ENCODE data around the gene RIN3.

Gene RIN3

DNA sequence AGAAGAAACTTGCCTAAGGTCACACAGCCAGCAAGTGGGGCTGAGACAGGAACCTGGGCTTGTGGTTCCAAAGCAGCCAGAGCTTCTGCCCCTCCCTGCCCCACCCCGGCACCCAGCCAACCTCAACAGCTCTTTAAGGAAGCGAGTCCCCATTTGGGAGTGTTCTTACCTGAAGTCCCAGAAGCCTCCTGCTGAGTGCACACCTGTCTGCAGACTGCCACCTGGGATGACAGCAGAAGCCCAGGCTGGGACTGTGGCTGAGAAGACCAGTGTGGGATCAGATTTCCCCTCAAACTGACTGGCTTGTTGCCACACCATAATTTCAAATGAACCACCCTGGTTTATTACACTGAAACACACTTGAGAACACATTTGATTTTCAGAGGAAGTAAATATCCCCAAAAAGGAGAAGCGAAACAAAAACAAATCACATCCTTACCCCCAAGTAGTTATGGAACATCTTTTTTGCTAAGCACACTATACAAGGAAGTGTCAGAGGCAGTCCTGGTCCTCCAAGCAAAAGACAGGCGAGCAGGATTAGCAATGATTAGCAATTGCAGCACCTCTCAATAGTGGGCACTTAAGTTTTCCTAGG, 6.3 kb upstream of the RIN3 start:
- DNase-seq (ENCODE audit: low read depth in 2 of 3, low spot score in 1 of 3), result no peak

DNA sequence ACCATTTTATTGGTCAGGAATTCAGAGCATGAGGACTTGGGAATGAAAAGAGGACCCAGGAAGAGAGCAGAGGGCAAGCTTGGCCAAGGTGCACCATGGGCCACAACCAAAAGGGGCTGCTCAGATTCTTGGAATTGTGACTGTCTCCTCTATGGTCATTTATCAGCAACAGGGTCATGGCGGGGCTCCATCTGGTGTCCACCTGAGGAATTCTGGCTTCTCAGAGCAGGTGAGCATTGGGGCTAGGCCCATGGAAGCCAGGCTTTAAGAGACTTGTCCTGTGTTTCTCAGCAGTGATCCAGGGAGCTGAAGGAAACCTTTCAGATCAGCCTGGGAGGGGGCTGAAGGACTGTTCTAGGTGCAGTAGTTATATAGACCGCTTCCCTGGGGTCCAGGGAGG, 2.6 kb upstream of the RIN3 start:
- no peak for DNase-seq (ENCODE audit: low read depth in 2 of 3, low spot score in 1 of 3)

DNA sequence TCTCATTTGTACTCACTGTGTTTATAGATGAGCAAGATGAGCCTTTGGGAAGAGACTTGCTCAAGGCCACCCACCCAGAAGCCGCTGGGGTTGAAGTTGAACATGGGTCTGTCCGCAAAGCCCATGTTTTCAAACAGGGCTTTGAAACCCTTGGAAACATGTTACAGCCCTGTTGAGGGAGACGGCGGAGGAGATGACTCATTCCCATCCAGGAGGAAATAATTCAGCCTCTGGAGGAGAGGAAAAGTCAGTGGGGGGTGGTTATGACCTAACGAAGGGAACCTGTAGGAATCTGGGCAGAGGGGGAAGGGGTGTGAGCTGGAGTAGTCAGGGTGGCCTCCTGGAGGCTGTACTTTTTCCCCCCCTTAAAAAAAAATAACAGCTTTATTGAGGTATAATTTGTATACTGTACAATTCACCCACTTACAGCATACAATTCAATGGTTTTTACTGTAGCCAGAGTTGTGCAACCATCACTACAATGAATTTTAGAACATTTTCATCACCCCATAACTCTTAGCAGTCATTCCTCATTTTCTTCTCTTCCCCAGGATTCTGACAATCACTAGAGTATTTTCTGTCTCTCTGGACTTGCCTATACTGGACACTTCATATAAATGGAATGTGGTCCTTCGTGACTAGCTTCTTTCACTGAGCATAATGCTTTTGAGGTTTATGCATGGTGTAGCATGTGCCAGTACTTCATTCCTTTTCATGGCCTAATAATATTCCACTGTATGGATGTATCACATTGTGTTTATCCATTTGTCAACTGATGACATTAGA, 1.9 kb upstream of the RIN3 start:
- DNase-seq (ENCODE audit: low read depth in 2 of 3, low spot score in 1 of 3), result no peak

DNA sequence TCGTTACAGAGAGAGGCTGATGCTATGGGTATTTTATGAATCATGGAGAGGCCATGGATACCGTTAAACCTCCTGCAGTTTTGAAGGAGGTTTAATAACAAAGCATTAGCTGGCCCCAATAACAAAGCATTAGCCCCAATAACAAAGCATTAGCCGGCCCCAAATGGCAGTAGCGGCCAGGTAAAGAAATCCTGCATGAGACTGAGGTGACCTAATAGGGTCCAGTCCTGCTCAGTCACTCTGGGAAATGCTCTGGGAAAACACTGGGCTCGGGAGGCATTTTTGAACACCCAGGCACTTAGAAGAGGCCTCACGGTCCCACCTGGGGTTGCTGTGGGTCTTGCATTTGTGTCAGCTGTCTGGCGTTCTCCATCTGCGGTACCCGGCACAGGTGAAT, 776 bp upstream of the RIN3 start:
- no peak for DNase-seq (ENCODE audit: low read depth in 2 of 3, low spot score in 1 of 3)

DNA sequence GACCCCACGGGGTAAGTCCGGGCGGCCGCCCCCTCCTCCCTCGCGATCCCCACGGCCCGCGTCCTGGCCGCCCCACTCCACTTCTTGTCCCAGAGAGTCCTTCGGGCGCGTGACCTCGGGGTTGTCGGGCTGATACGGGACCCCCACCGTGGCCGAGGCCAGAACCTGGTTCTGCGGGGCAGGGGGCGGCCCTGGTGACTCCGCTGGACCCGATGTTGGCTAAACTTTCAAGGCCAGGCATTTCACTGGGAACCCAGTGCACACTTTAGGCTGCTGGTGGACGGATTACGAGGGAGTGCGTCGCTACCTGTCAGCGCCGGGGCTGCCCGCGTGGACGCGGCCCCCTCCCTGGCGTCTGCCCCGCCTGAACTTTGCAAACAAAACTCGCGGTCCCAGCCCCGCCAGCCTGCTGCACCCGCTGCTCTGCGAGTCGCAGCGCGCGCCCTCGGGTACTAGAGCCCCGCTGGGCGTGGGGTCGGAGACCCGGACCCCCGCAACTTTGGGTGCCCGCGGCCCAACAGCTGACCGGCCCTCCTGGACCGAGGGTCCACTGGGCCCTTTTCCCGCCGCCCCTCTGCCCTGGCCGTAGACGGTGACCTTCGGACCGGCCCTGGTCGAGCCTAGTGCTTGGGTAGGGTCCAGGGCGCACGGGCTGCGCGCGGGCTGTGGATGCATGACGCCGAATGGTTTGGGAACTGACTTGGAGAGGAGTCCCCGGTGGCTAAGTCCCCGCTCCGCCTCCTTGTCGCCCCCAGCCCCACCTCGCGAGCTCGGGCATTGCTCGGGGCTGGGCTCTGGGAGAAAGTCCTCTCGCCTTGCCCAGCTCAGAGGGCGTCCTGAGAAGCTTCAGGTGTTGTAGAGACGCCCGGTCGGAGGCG, 624 bp downstream of the RIN3 start:
- no peak for DNase-seq (ENCODE audit: low read depth in 2 of 3, low spot score in 1 of 3)

DNA sequence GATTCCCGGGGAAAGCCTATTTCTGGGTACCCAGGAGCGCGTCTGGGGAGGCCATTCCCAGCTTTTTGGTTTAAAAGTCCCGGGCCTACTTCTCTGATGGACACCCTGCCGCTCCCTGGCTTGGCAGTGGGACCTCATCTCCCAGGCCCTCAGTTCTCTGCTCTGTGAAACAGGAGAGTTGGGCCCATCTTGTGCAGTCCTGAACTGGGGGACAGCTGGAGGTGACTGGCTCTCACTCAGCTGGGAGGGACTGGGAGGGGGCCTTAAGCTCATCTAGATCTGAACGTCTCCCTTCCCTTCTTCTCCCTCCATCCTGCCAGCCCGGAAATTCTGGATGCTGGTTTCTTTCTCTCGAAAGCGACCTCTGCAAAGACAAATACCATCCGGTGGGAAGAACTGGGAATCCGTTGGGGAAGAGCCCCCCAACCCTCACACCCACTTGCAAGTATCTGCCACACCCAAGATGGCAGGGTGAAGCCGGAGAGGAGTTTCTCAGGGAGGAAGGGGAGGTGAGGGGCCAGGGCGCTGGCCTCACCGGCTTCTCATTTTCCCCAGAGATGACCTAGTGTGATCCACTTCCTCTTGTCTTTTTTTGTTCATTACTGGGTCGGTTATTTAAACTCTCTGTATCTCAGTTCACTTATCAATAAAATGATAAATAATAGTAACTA, 1.4 kb downstream of the RIN3 start:
- no peak for DNase-seq (ENCODE audit: low read depth in 2 of 3, low spot score in 1 of 3)

DNA sequence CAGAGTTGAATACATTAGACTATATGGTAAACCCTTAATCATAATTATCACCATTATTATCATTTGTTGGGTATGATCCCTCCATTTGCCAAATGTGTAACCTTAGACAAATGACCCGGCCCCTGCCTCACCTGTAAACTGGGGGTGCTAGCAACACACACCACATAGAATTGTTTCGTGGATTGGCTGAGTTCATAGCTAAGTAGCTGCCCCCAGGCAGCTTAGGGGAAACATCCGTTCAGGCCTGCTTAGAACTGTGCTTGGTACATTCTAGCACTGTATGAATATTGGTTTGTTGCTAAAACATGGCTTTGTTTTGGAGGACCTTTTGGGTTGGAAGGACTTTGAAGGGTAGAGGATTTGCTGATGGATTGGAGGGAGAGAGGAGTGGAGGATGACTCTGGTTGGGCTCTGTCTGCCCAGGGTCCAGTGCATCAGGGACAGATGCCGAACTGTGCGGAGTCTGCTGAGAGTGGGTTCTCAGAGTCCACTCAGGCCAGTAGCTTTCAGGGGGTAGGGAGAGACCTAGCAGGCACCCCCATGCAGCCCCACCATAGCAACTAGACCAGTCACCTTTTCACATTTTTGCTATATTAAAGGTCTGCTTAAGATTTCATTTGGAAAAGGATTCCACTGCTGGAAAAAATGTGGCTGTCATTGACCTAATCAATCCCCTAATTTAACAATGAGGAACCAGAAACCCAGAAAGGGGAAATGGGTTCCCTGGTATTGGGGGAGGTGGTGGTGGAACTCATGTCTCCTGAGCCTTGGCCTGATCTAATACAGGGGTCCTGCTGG, 2.2 kb downstream of the RIN3 start:
- no peak for DNase-seq (ENCODE audit: low read depth in 2 of 3, low spot score in 1 of 3)

DNA sequence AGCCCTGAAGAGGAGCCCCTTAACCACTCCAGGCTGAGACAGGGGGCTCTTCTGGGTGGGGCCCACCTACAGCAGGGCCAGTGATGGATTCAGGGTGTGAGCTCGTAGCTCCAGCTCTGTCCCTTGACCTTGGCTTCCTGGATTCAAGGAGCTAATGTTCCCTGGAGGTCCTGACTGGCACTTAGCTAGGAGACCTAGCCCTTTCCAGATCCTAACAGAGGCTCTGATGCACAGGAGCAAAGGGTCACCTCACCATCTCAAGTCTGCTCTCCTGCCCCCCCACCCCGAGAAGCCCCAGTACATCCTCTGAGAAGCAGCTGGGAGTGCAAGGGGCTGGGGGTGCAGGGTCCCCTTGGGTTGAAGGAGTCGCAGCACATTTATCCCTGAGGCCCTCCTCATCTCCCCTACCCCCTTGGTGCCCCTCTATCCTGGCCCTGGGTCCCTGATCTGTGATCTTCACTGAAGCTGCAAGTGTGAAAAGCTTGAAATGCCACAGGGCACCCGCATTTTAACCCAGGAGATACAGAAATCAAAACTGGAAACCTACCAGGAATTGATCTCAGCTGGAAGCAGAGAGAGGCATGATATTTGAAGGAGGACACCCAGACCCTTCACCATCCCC, 2.9 kb downstream of the RIN3 start:
- no peak for DNase-seq (ENCODE audit: low read depth in 2 of 3, low spot score in 1 of 3)

DNA sequence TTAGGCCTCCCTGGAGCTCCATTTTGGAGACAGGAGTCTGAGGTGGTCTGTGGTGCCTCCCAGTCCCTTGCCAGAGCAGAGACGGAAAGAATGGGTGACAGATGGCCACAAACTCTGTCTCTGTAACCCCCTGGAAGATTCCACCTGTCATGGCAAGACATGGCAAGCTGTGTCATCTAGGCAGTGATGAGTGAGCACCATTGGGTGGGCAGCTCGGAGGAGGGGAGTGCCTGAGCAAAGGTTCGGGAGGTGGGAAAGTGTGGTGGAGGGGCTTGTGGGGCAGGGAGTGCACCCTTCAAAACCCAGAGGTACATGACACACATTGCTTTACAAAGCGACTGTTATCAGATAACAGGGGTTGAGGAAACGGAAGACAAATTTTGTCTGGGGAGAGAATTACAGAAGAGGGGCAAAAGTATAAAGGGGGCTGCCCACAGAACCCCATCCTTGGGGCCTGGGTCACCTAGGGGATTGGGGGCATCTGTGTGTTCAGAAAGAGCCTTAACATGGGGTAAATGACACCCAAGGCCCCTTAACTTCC, 3.5 kb downstream of the RIN3 start:
- no peak for DNase-seq (ENCODE audit: low read depth in 2 of 3, low spot score in 1 of 3)

DNA sequence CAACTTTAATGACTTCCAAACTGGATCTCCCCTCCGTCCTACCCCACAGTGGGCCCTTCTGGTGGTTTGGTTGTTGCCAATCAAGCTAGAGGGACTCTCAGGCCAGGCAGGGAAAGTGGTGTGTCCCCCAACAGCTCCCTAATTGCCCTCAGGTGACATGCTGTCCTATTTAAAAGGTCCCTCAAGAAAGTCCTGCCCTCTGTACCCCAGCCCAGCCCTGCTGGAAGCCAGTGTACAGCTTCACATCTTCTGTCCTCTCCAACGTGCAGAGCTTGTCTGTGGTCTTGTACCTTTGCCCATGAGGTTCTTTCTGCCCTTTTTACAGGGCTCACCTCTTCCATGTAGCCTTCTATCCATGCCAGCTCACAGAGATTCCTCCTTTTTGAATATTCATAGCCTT, 4.2 kb downstream of the RIN3 start:
- DNase-seq (ENCODE audit: low read depth in 2 of 3, low spot score in 1 of 3), result no peak

DNA sequence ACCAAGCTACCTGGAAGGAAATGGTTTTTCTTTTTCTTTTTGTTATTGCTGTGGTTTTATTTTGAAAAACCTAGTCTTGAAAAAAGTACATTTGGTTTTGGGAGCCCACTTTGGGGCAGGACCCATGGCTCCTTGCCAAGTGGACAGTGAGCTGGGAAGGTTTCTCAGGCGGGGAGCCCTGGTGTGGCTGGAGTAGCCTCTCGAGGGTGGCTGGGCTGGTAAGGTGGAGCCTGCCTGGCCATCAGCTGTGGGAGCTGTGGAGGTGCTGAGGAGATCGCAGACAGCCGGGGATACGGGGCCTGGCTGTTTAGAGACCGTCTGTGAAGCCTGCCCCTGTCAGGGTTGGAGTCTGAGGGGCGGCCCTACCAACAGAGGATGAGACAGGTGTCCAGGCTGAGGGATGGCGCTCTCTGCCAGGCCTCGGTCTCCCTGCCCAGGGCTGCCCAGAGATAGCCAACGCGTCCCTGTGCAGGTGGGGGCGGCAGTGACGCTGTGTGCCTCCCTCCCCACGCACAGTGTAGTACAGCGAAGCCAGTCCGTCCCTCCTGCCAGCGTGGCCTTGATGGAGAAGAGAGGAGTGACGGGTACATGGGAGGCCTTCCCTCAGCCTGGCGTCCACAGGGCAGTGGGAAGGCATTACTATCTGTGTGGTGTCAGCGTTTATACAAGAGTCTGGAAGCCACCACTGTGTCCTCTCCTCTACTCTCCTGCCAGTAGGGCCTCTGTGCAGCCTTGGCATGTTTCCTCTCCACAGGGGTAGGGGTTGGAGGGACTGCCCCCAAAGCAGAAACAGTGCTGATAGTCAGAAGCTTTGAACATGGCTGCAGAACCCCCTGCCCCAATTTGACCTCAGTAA, 5.9 kb downstream of the RIN3 start:
- no peak for DNase-seq (ENCODE audit: low read depth in 2 of 3, low spot score in 1 of 3)

DNA sequence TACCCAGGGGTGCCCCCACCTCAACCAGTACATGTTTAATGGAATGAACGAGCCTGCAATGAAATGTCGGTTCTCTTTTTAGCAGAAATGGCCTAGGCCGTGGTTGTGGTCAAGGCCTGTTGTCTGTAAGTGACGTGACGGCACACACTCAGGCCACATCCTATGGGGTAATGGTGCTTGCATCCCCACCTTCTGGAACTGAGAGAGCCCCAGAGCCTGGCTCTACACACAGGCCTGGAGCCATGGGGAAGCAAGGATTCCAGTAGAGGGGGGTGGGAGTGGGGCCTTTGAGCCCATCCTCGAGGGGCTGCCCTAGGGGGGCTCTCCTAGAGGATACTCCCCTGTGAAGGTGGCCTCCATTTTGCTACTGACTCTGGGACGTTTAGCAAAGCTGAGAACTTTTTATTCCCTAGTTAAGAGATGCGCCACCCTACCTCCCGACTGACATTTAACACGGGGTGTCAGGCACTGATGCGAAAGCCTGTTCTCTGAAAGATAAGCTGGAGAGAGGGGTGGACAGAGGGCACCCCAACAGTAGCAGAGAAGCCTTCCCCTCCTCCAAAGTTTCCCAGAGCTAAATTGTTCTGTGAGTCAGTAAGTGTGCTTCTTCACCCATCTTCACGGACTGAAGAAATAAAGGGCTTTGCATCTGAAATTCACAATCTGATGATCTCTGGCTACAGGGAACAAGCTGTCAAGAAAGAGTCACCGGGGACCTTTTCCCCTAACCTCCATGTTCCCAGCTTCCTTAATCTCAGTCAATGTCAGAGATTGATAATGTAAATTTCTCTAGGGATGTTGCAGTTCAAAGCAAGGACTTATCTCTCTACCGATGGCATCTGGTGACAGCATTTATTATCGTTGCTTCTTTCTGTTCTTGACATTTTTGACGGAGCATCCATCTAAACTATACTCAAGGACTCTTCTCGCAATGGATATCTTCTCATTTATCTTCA, 6.8 kb downstream of the RIN3 start:
- DNase-seq (ENCODE audit: low read depth in 2 of 3, low spot score in 1 of 3), result no peak

DNA sequence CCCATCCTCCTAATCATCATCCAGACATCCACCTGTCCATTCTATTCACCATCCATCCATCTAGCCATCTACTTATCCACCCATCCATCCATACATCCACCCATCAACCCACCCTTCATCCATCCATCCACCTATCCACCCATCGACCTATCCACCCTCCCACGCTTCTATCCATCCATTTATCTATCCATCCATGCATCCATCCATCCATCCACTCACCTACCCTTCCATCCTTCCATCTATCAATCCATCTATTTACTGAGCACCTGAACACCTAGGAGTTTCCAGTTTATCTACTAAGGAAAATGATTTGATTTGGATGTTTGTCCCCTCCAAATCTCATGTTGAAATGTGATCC, 7.5 kb downstream of the RIN3 start:
- no peak for DNase-seq (ENCODE audit: low read depth in 2 of 3, low spot score in 1 of 3)

DNA sequence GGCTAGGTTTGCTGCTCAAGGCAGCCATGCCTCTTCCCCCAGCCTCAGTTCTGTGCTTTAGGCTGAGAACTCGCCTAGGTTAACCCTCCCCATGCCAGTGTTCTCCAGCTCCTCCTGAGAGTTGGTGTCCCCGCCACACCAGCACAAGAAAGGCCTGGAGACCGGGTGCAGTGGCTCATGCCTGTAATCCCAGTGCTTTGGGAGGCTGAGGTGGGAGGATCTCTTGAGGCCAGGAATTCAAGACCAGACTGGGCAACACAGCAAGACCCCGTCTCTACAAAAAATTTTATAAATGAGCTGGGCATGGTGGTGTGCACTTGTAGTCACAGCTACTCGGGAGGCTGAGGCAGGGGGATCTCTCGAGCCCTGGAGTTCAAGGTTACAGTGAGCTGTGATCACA, 10.2 kb downstream of the RIN3 start:
- no peak for DNase-seq (ENCODE audit: low read depth in 2 of 3, low spot score in 1 of 3)

DNA sequence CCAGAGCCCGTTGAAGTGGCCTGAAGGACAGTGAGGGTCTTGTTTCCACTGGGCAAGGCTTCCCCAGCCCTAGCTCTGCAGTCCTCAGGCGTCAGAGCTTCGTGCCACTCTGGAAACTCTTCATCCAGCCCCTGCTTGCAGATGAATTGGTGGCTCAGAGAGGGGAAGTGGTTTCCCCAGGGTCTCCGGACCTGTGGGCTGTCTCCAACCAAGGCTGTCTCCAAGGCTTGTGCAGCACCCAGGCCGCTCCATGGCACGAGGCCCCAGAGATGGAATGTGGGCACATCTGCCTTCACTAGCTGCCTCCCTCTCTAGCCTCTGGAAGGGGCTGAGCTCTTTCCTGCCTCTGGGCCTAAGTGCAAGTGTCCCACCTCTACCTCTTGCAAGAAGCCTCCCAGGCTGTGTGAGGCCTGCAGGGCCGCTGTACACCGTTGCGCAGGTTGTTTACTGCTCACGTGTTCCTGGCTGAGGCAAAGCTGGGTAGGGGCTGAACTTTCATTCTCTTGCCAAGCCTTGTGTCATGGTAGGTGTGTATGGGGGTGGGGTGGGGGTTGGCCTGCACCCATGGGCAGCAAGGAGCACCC, 11.1 kb downstream of the RIN3 start:
- no peak for DNase-seq (ENCODE audit: low read depth in 2 of 3, low spot score in 1 of 3)

DNA sequence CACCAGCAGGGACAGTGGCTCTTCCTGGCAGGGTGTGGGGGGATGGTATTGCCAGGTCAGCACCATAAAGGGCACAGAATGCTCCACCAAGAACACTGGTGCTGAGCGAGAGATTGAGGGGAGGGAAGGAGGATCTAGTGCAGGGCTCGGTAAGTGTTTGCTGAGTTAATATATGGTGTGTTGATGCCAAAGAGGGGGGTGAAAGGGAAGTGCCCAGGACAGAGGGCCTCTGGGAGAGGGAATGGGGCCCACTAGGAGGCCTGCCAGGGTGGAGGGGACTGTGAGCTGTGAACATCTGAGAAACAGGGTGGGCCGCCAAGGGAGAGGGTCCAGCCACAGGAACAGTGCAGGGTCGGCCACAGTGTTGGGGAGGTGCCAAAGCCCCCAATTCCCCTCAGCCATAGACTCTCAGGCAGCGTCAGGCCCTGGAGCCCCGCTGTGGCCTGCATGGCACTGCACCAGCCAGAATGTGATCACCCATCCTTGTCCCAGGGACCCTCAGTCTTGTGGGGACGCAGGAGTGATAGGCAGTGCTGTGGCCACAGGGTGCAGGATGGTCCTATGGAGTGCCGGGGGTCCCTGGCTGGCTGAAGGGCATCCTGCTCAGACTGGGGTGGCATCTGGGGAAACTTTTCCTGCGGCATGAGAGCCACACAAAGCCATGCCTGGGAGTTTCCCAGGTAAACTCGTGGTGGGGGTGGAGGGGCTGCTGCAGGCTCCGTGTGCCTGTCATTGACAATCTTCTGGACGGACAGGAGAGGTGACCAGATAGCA, 11.9 kb downstream of the RIN3 start:
- DNase-seq (ENCODE audit: low read depth in 2 of 3, low spot score in 1 of 3), result no peak

DNA sequence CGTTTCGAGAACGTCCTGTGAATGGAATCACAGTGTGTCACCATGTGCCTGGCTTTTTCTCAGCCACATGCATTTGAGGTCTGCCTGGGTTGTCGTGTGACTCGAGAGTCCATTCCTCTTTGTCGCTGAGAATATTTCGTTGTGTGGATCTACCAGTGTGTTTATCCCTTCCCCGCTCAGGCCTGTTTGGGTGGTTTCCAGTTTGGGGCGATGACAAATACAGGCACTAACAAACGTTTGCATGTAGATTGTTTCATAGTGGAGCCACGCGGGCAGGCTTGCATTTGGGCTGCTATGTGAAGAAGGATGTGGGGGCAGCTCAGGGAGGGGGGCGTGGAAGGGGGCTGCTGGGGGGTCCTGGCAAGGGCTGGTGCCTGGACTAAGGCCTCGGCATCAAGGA, 14.1 kb downstream of the RIN3 start:
- DNase-seq (ENCODE audit: low read depth in 2 of 3, low spot score in 1 of 3), result no peak
